Trophoblast cell (in vitro differentiated cells and primary cell): ENCODE measurements around the gene ALK.

Source experiments
- DNase-seq, 2 donors: peaks; one replicate each; pipeline ENCODE4 v3.0.0-alpha.2; 2016
- H2AFZ ChIP-seq: 2 replicates; pipeline ENCODE4 v1.6.1; 2013; ENCODE audit warnings: low read length, moderate library complexity, mild to moderate bottlenecking; ENCODE audit not compliant: insufficient read depth, poor library complexity
- H2AK5ac ChIP-seq: 2 replicates; pipeline ENCODE4 v1.6.1; 2013; ENCODE audit warnings: mild to moderate bottlenecking, low read length
- H2BK120ac ChIP-seq: 2 replicates; pipeline ENCODE4 v1.6.1; 2013; ENCODE audit warnings: low read length, mild to moderate bottlenecking, moderate library complexity; ENCODE audit not compliant: insufficient read depth, poor library complexity
- H2BK12ac ChIP-seq: 2 replicates; pipeline ENCODE4 v1.6.1; 2013; ENCODE audit warnings: mild to moderate bottlenecking, low read length, moderate library complexity
- H2BK5ac ChIP-seq: 2 replicates; pipeline ENCODE4 v1.6.1; 2013; ENCODE audit warnings: low read length, low read depth, moderate library complexity, mild to moderate bottlenecking; ENCODE audit not compliant: poor library complexity
- H3K14ac ChIP-seq: 2 replicates; pipeline ENCODE4 v1.6.1; 2013; ENCODE audit warnings: mild to moderate bottlenecking, low read length
- H3K18ac ChIP-seq: 2 replicates; pipeline ENCODE4 v1.6.1; 2013; ENCODE audit warnings: mild to moderate bottlenecking, low read length
- H3K23ac ChIP-seq: 2 replicates; pipeline ENCODE4 v1.6.1; 2013; ENCODE audit warnings: low read length
- H3K27ac ChIP-seq: 2 replicates; pipeline ENCODE4 v1.5.1; 2013; ENCODE audit warnings: low read depth, mild to moderate bottlenecking, inconsistent platforms, low read length, moderate library complexity
- H3K27me3 ChIP-seq: 2 replicates; pipeline ENCODE4 v1.6.1; 2013; ENCODE audit warnings: inconsistent platforms, mild to moderate bottlenecking, low read length, moderate library complexity; ENCODE audit not compliant: insufficient read depth
- H3K36me3 ChIP-seq, 2 experiments: 1 replicate in 1 of 2; 2 replicates in 1 of 2; pipeline ENCODE4 v1.6.1; 2013; ENCODE audit warnings: low read length in 2 of 2, mild to moderate bottlenecking in 2 of 2, moderate library complexity in 1 of 2; ENCODE audit not compliant: insufficient read depth in 2 of 2, control insufficient read depth in 1 of 2
- H3K4ac ChIP-seq: 2 replicates; pipeline ENCODE4 v1.6.1; 2013; ENCODE audit warnings: low read depth, mild to moderate bottlenecking, low read length, moderate library complexity
- H3K4me1 ChIP-seq, 2 experiments: 1 replicate in 1 of 2; 2 replicates in 1 of 2; pipeline ENCODE4 v1.6.1; 2013; ENCODE audit warnings: low read length in 2 of 2, mild to moderate bottlenecking in 2 of 2, moderate library complexity in 1 of 2; ENCODE audit not compliant: insufficient read depth in 2 of 2, control insufficient read depth in 1 of 2
- H3K4me2 ChIP-seq: 2 replicates; pipeline ENCODE4 v1.6.1; 2013; ENCODE audit warnings: inconsistent platforms, mild to moderate bottlenecking, low read length, moderate library complexity
- H3K4me3 ChIP-seq: 2 replicates; pipeline ENCODE4 v1.5.1; 2013; ENCODE audit warnings: mild to moderate bottlenecking, low read depth, low read length, inconsistent platforms
- H3K79me1 ChIP-seq: one replicate; pipeline ENCODE4 v1.6.1; 2013; ENCODE audit warnings: low read length
- H3K79me2 ChIP-seq: 2 replicates; pipeline ENCODE4 v1.6.1; 2013; ENCODE audit warnings: low read length, mild to moderate bottlenecking; ENCODE audit not compliant: control insufficient read depth, insufficient read depth, poor library complexity
- H3K9ac ChIP-seq: 2 replicates; pipeline ENCODE4 v1.6.1; 2013; ENCODE audit warnings: mild to moderate bottlenecking, low read length
- H3K9me3 ChIP-seq: 2 replicates; pipeline ENCODE4 v1.6.1; 2013; ENCODE audit warnings: low read depth, mild to moderate bottlenecking, control low read depth, inconsistent platforms, low read length; ENCODE audit not compliant: insufficient read depth
- H4K12ac ChIP-seq: 2 replicates; pipeline ENCODE4 v1.6.1; 2013; ENCODE audit warnings: low read depth, mild to moderate bottlenecking, low read length, moderate library complexity
- H4K8ac ChIP-seq: 2 replicates; pipeline ENCODE4 v1.6.1; 2013; ENCODE audit warnings: low read depth, mild to moderate bottlenecking, low read length, moderate library complexity
- H4K91ac ChIP-seq: one replicate; pipeline ENCODE4 v1.6.1; 2013; ENCODE audit warnings: low read depth, mild to moderate bottlenecking, low read length, moderate library complexity
- WGBS: extraction: QIAGEN DNeasy Blood & Tissue Kit; methylation state at CpG from one replicate; pipeline ENCODE4 v1.1.7; 2013; ENCODE audit warnings: missing lambda C conversion rate; ENCODE audit not compliant: insufficient read length, insufficient coverage; ENCODE audit errors: extremely low coverage; 5-methylcytosine and 5-hydroxymethylcytosine counted together

Gene ALK

DNA sequence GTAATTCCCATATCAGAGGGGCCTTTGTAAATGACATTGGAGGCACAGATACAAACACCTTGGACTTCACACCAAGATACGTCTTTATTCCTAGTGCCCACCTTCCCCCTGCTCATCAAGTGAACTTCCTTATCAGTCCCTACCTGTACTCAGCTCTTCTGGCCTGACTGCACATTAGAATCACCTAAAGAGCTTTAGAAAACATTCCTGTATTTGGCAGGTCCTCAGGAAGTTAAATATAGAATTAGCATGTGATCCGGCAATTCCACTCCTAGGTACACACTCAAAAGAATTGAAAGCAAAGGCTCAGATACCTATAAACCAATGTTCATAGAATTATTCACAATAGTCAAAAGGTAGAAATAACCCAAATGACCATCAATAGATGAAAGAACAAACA lies 46.6 kb downstream of the ALK start:
- Histone ChIP-seq H3K36me3 (no peaks in the 10 kb centered on the region), H3K27me3 (no peaks in the 10 kb centered on the region), H3K27ac (no peak overlapping the region), H3K9me3 (peaks cover 5% of the 10 kb centered on the region), H2BK12ac (no peak overlapping the region), H2BK5ac (no peak overlapping the region), H4K12ac (no peak overlapping the region), H3K4ac (no peak overlapping the region), H3K14ac (no peak overlapping the region), H3K4me1 (no peaks in the 10 kb centered on the region), H3K79me2 (no peaks in the 10 kb centered on the region), H2AFZ (no peak overlapping the region), H3K23ac (no peak overlapping the region), H3K18ac (no peak overlapping the region), H4K8ac (no peak overlapping the region), H3K4me2 (no peak overlapping the region), H3K4me3 (no peak overlapping the region), H4K91ac (no peak overlapping the region), H3K79me1 (no peaks in the 10 kb centered on the region), H3K9ac (no peak overlapping the region), H2AK5ac (no peak overlapping the region), H2BK120ac (no peak overlapping the region)
- DNase-seq: no peak
- no CpG with 5 or more reads among the region's 2 CpGs for WGBS

DNA sequence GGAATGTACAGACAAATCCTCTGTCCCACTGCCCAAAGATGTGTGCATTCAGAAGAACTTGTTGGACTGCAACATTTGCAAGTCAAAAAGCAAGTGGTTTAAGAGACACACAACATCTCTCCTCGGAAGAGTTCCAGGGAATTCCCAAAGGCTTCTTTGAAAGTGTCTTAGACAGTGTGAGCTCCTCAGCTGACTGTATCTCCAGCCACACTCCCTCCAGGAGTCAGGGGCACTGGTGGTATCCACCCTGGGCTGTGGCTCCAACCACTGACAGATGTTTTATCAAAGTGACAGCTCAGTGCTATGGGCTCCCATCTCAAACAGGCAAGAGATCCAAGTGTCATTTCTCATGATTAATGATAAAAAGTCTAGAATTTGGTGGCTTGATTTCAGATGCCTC lies 48.5 kb downstream of the ALK start:
- no peak for DNase-seq
- H3K4me1 ChIP-seq: no peaks in the 10 kb centered on the region
- no CpG with 5 or more reads among the region's 1 CpG for WGBS

DNA sequence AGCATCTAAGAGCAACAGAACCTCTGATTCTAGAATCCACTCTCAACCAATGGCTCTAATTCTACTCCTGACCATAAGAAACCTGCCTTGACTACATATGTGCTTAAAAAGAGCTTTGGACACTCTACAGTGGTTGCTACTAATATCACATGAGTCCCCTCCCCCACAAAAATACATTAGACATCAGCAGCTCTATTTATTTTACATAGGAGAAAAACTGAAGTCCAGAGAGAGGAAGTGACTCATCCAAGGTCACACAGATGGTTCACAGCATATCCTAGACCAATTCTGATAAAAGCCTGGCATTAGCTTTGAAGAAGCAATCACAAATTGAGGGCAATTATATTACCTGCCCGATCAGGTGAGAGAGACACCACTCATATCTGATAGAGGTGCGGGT lies 49.8 kb downstream of the ALK start:
- H3K27me3 ChIP-seq: no peaks in the 10 kb centered on the region
- DNase-seq: no peak
- no peak overlapping the region for H3K4ac ChIP-seq
- peaks cover 5% of the 10 kb centered on the region for H3K9me3 ChIP-seq
- H3K14ac ChIP-seq: no peak overlapping the region
- no peak overlapping the region for H3K27ac ChIP-seq
- no peaks in the 10 kb centered on the region for H3K36me3 ChIP-seq
- H4K12ac ChIP-seq: no peak overlapping the region
- no peaks in the 10 kb centered on the region for H3K79me2 ChIP-seq
- no peak overlapping the region for H3K18ac ChIP-seq
- H3K9ac ChIP-seq: no peak overlapping the region
- no peak overlapping the region for H2AK5ac ChIP-seq
- no peak overlapping the region for H4K91ac ChIP-seq
- H2BK12ac ChIP-seq: no peak overlapping the region
- H2BK5ac ChIP-seq: no peak overlapping the region
- no peak overlapping the region for H3K4me2 ChIP-seq
- H3K23ac ChIP-seq: no peak overlapping the region
- no CpG with 5 or more reads among the region's 2 CpGs for WGBS
- no peak overlapping the region for H3K4me3 ChIP-seq
- no peak overlapping the region for H4K8ac ChIP-seq
- no peak overlapping the region for H2AFZ ChIP-seq
- H3K79me1 ChIP-seq: no peaks in the 10 kb centered on the region
- H3K4me1 ChIP-seq: no peaks in the 10 kb centered on the region
- H2BK120ac ChIP-seq: no peak overlapping the region

More for the DNA sequence above, 48.5 kb downstream of the ALK start:
- H3K27me3 ChIP-seq: no peaks in the 10 kb centered on the region
- H2BK5ac ChIP-seq: no peak overlapping the region
- H2AK5ac ChIP-seq: no peak overlapping the region
- H4K12ac ChIP-seq: no peak overlapping the region
- no peak overlapping the region for H2BK12ac ChIP-seq
- no peak overlapping the region for H2AFZ ChIP-seq
- H3K14ac ChIP-seq: no peak overlapping the region
- no peaks in the 10 kb centered on the region for H3K79me2 ChIP-seq
- no peaks in the 10 kb centered on the region for H3K36me3 ChIP-seq
- no peaks in the 10 kb centered on the region for H3K79me1 ChIP-seq
- H4K8ac ChIP-seq: no peak overlapping the region
- no peak overlapping the region for H4K91ac ChIP-seq
- H2BK120ac ChIP-seq: no peak overlapping the region
- no peak overlapping the region for H3K18ac ChIP-seq
- H3K9ac ChIP-seq: no peak overlapping the region
- H3K23ac ChIP-seq: no peak overlapping the region
- no peak overlapping the region for H3K4me2 ChIP-seq
- H3K27ac ChIP-seq: no peak overlapping the region
- H3K4ac ChIP-seq: no peak overlapping the region
- peaks cover 5% of the 10 kb centered on the region for H3K9me3 ChIP-seq
- H3K4me3 ChIP-seq: no peak overlapping the region

DNA sequence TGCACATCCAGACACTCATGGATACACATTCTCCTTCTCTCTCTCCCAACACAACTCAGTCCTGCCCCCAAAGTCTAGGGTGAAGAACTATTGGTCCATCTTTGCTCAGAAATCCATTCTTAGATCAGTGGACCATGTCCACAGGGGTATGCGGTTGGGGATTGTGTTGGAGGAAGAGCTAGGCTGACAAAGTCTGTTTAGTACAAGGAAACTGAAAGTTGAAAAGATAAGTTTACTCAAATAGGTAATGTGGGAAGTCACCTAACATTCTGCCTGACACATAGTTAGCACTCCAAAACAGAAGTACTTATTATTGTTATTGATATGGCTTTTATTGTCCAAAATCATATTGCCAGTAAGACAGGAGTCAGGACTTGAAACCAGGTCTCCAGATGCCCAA lies 55.9 kb downstream of the ALK start:
- no peak overlapping the region for H3K27ac ChIP-seq
- no peak overlapping the region for H3K4me2 ChIP-seq
- no peak overlapping the region for H4K91ac ChIP-seq
- H3K27me3 ChIP-seq: no peaks in the 10 kb centered on the region
- no peaks in the 10 kb centered on the region for H3K36me3 ChIP-seq
- no peak for DNase-seq
- no peak overlapping the region for H3K4ac ChIP-seq
- no peak overlapping the region for H2BK120ac ChIP-seq
- H2AK5ac ChIP-seq: no peak overlapping the region
- H4K8ac ChIP-seq: no peak overlapping the region
- H2BK12ac ChIP-seq: no peak overlapping the region
- no peak overlapping the region for H3K23ac ChIP-seq
- H3K14ac ChIP-seq: no peak overlapping the region
- H3K9me3 ChIP-seq: no peaks in the 10 kb centered on the region
- WGBS: no CpG with 5 or more reads among the region's 1 CpG
- H3K79me2 ChIP-seq: no peaks in the 10 kb centered on the region
- no peak overlapping the region for H2AFZ ChIP-seq
- no peaks in the 10 kb centered on the region for H3K79me1 ChIP-seq
- H3K9ac ChIP-seq: no peak overlapping the region
- no peak overlapping the region for H3K4me3 ChIP-seq
- no peak overlapping the region for H2BK5ac ChIP-seq
- H4K12ac ChIP-seq: no peak overlapping the region
- no peak overlapping the region for H3K18ac ChIP-seq
- H3K4me1 ChIP-seq: no peaks in the 10 kb centered on the region
